ENCODE measurements around the gene LIX1. TPM values are rescaled to one million over a fixed set of nuclear protein-coding genes. Genes with fewer than 3 reads are reported as not detected.

The LIX1 gene
- total RNA-seq: 2.6 TPM

GRCh38 chr5:97142521-97143254 lies at the start of gene LIX1:
Gene LIX1, minus strand, starts transcription at chr5:97142611. Its CDS starts 35 bp downstream, at chr5:97142576.

GRCh38 chr5:97183100-97183929 lies 40.9 kb upstream of the LIX1 start, which contains the start of gene RIOK2:
Gene RIOK2, minus strand, starts transcription at chr5:97183247. Its CDS starts 56 bp downstream, at chr5:97183191.

Small RNA genes lying within 50 kb of the gene (small RNA-seq; reads per million reads assigned to genes)
- not detected for gene RNU1-73P (ENCODE audit: low replicate concordance)

Other genes with a start within 250 kb of the LIX1 start
- 65.3 TPM for gene LNPEP, start 206.5 kb downstream of the LIX1 start, total RNA-seq
- 19.9 TPM for gene RIOK2, start 40.6 kb upstream of the LIX1 start, total RNA-seq